Mesendoderm (in vitro differentiated cells): ENCODE measurements around the gene ARF1.

Experiments
- DNase-seq: peaks from one replicate; pipeline ENCODE4 v3.0.0; 2013
- H2AK5ac ChIP-seq: 2 replicates; pipeline ENCODE4 v1.6.1; 2013; ENCODE audit warnings: low read length, inconsistent platforms
- H2BK120ac ChIP-seq: 2 replicates; pipeline ENCODE4 v1.6.1; 2013; ENCODE audit warnings: low read depth, mild to moderate bottlenecking, low read length, moderate library complexity, mixed read lengths
- H2BK15ac ChIP-seq: replicated peaks from 2 replicates; pipeline ENCODE4 v1.6.1; 2013; ENCODE audit warnings: low read depth, mild to moderate bottlenecking, moderate library complexity
- H2BK5ac ChIP-seq: 2 replicates; pipeline ENCODE4 v1.6.1; 2013; ENCODE audit warnings: low read length, inconsistent platforms
- H3K18ac ChIP-seq: 2 replicates; pipeline ENCODE4 v1.6.1; 2013; ENCODE audit warnings: mild to moderate bottlenecking, low read length, mixed read lengths
- H3K23ac ChIP-seq: one replicate; pipeline ENCODE4 v1.6.1; 2013; ENCODE audit warnings: low read length
- H3K27ac ChIP-seq: 2 replicates; pipeline ENCODE4 v1.5.1; 2013; ENCODE audit warnings: low read depth, mild to moderate bottlenecking, inconsistent platforms, low read length, moderate library complexity
- H3K27me3 ChIP-seq: 2 replicates; pipeline ENCODE4 v1.6.1; 2013; ENCODE audit warnings: low read length, control low read depth, mild to moderate bottlenecking, inconsistent platforms; ENCODE audit not compliant: insufficient read depth, poor library complexity
- H3K36me3 ChIP-seq: 2 replicates; pipeline ENCODE4 v1.6.1; 2013; ENCODE audit warnings: low read length, inconsistent platforms; ENCODE audit not compliant: control insufficient read depth, insufficient read depth
- H3K4ac ChIP-seq: one replicate; pipeline ENCODE4 v1.6.1; 2013; ENCODE audit warnings: low read depth, mild to moderate bottlenecking, low read length, moderate library complexity
- H3K4me1 ChIP-seq: 2 replicates; pipeline ENCODE4 v1.6.1; 2013; ENCODE audit warnings: low read depth, low read length, inconsistent platforms; ENCODE audit not compliant: control insufficient read depth
- H3K4me2 ChIP-seq: 2 replicates; pipeline ENCODE4 v1.6.1; 2013; ENCODE audit warnings: low read length
- H3K4me3 ChIP-seq: 2 replicates; pipeline ENCODE4 v1.5.1; 2013; ENCODE audit warnings: mild to moderate bottlenecking, low read length
- H3K56ac ChIP-seq: one replicate; pipeline ENCODE4 v1.6.1; 2013; ENCODE audit warnings: low read length
- H3K79me1 ChIP-seq: 2 replicates; pipeline ENCODE4 v1.6.1; 2013; ENCODE audit warnings: low read length, inconsistent platforms
- H3K79me2 ChIP-seq: 2 replicates; pipeline ENCODE4 v1.6.1; 2013; ENCODE audit warnings: mild to moderate bottlenecking, low read length; ENCODE audit not compliant: control insufficient read depth, insufficient read depth
- H3K9ac ChIP-seq: 2 replicates; pipeline ENCODE4 v1.6.1; 2013; ENCODE audit warnings: low read length, inconsistent platforms
- H4K5ac ChIP-seq: one replicate; pipeline ENCODE4 v1.6.1; 2013; ENCODE audit warnings: low read length
- H4K8ac ChIP-seq: one replicate; pipeline ENCODE4 v1.6.1; 2013; ENCODE audit warnings: low read depth, mild to moderate bottlenecking, control low read depth, low read length, moderate library complexity
- WGBS: extraction: QIAGEN DNeasy Blood & Tissue Kit; methylation state at CpG from one replicate; pipeline ENCODE4 v1.1.7; 2013; ENCODE audit warnings: low lambda C conversion rate, missing lambda C conversion rate; ENCODE audit not compliant: insufficient coverage; ENCODE audit errors: extremely low coverage; 5-methylcytosine and 5-hydroxymethylcytosine counted together

Gene ARF1

GRCh38 chr1:228104526-228105269 lies 22.2 kb downstream of the ARF1 start:
- Histone ChIP-seq H3K18ac (no peak overlapping the region), H3K23ac (no peak overlapping the region), H3K27ac (no peak overlapping the region), H3K27me3 (no peaks in the 10 kb centered on the region), H4K5ac (no peak overlapping the region), H3K4me2 (no peak overlapping the region), H3K36me3 (no peaks in the 10 kb centered on the region), H3K79me2 (peaks cover 10% of the 10 kb centered on the region), H2AK5ac (no peak overlapping the region), H4K8ac (no peak overlapping the region), H3K4me1 (peaks cover 4% of the 10 kb centered on the region), H2BK120ac (no peak overlapping the region), H3K4ac (no peak overlapping the region), H3K4me3 (no peak overlapping the region), H2BK15ac (no peak overlapping the region), H3K56ac (no peak overlapping the region), H2BK5ac (no peak overlapping the region), H3K9ac (no peak overlapping the region), H3K79me1 (peaks cover 11% of the 10 kb centered on the region)
- no CpG with 5 or more reads among the region's 7 CpGs for WGBS
- no peak for DNase-seq

- peaks cover 4% of the 10 kb centered on the region for H3K4me1 ChIP-seq
- H3K18ac ChIP-seq: no peak overlapping the region
- no peaks in the 10 kb centered on the region for H3K27me3 ChIP-seq
- no CpG with 5 or more reads among the region's 9 CpGs for WGBS
- H3K4me2 ChIP-seq: no peak overlapping the region
- no peak overlapping the region for H3K4ac ChIP-seq
- H3K23ac ChIP-seq: no peak overlapping the region
- H3K56ac ChIP-seq: no peak overlapping the region
- no peak overlapping the region for H2BK15ac ChIP-seq
- no peak overlapping the region for H4K5ac ChIP-seq
- H3K79me2 ChIP-seq: peaks cover 10% of the 10 kb centered on the region
- H2BK120ac ChIP-seq: no peak overlapping the region
- H3K79me1 ChIP-seq: peaks cover 11% of the 10 kb centered on the region
- no peaks in the 10 kb centered on the region for H3K36me3 ChIP-seq
- H3K4me3 ChIP-seq: no peak overlapping the region
- no peak for DNase-seq
- H3K27ac ChIP-seq: no peak overlapping the region
- no peak overlapping the region for H2BK5ac ChIP-seq
- no peak overlapping the region for H4K8ac ChIP-seq
- H3K9ac ChIP-seq: no peak overlapping the region
- no peak overlapping the region for H2AK5ac ChIP-seq
Measured at GRCh38 chr1:228105270-228105995, 22.9 kb downstream of the ARF1 start.

GRCh38 chr1:228105996-228106799 lies 23.7 kb downstream of the ARF1 start:
- no peak overlapping the region for H3K27ac ChIP-seq
- no peaks in the 10 kb centered on the region for H3K36me3 ChIP-seq
- no peak overlapping the region for H2BK15ac ChIP-seq
- H2BK5ac ChIP-seq: no peak overlapping the region
- DNase-seq: no peak
- no peak overlapping the region for H3K23ac ChIP-seq
- no peaks in the 10 kb centered on the region for H3K27me3 ChIP-seq
- H3K4me3 ChIP-seq: no peak overlapping the region
- peaks cover 11% of the 10 kb centered on the region for H3K79me1 ChIP-seq
- H4K8ac ChIP-seq: no peak overlapping the region
- H3K4me2 ChIP-seq: no peak overlapping the region
- no peak overlapping the region for H3K4ac ChIP-seq
- no peak overlapping the region for H3K56ac ChIP-seq
- H3K4me1 ChIP-seq: peaks cover 4% of the 10 kb centered on the region
- H3K9ac ChIP-seq: no peak overlapping the region
- no peak overlapping the region for H4K5ac ChIP-seq
- no CpG with 5 or more reads among the region's 8 CpGs for WGBS
- H2BK120ac ChIP-seq: no peak overlapping the region
- H3K79me2 ChIP-seq: peaks cover 10% of the 10 kb centered on the region
- H3K18ac ChIP-seq: no peak overlapping the region
- H2AK5ac ChIP-seq: no peak overlapping the region

GRCh38 chr1:228106800-228107054 lies 24.2 kb downstream of the ARF1 start:
- Histone ChIP-seq H3K56ac (no peak overlapping the region), H3K4ac (no peak overlapping the region), H3K27me3 (no peaks in the 10 kb centered on the region), H2AK5ac (no peak overlapping the region), H4K5ac (no peak overlapping the region), H3K23ac (no peak overlapping the region), H3K4me1 (peaks cover 4% of the 10 kb centered on the region), H2BK120ac (no peak overlapping the region), H2BK5ac (no peak overlapping the region), H3K36me3 (no peaks in the 10 kb centered on the region), H3K9ac (no peak overlapping the region), H3K79me2 (peaks cover 10% of the 10 kb centered on the region), H4K8ac (no peak overlapping the region), H3K4me3 (no peak overlapping the region), H2BK15ac (no peak overlapping the region), H3K79me1 (peaks cover 11% of the 10 kb centered on the region), H3K27ac (no peak overlapping the region), H3K18ac (no peak overlapping the region), H3K4me2 (no peak overlapping the region)
- DNase-seq: no peak
- WGBS: no CpG with 5 or more reads among the region's 9 CpGs

GRCh38 chr1:228107636-228108035 lies 25.1 kb downstream of the ARF1 start:
- Histone ChIP-seq H2AK5ac (no peak overlapping the region), H2BK120ac (no peak overlapping the region), H3K4me3 (no peak overlapping the region), H3K36me3 (no peaks in the 10 kb centered on the region), H2BK15ac (no peak overlapping the region), H3K79me2 (peaks cover 10% of the 10 kb centered on the region), H3K4ac (no peak overlapping the region), H2BK5ac (no peak overlapping the region), H3K18ac (no peak overlapping the region), H3K56ac (no peak overlapping the region), H3K27ac (no peak overlapping the region), H4K8ac (no peak overlapping the region), H3K9ac (no peak overlapping the region), H3K79me1 (peaks cover 10% of the 10 kb centered on the region), H3K27me3 (no peaks in the 10 kb centered on the region), H3K4me1 (peaks cover 4% of the 10 kb centered on the region), H4K5ac (no peak overlapping the region), H3K23ac (no peak overlapping the region), H3K4me2 (no peak overlapping the region)
- WGBS: no CpG with 5 or more reads among the region's 19 CpGs
- DNase-seq: no peak
